ENCODE results near the gene GM2A. TPM values are rescaled to one million over a fixed set of nuclear protein-coding genes. Genes with fewer than 3 reads are reported as not detected.

The GM2A gene
- total and polyA plus RNA-seq, 2 of the 13 experiments (the other 11 are each of a cell fraction or from before 2014, with no cell fraction given): 14.6 to 29.6 TPM

DNA sequence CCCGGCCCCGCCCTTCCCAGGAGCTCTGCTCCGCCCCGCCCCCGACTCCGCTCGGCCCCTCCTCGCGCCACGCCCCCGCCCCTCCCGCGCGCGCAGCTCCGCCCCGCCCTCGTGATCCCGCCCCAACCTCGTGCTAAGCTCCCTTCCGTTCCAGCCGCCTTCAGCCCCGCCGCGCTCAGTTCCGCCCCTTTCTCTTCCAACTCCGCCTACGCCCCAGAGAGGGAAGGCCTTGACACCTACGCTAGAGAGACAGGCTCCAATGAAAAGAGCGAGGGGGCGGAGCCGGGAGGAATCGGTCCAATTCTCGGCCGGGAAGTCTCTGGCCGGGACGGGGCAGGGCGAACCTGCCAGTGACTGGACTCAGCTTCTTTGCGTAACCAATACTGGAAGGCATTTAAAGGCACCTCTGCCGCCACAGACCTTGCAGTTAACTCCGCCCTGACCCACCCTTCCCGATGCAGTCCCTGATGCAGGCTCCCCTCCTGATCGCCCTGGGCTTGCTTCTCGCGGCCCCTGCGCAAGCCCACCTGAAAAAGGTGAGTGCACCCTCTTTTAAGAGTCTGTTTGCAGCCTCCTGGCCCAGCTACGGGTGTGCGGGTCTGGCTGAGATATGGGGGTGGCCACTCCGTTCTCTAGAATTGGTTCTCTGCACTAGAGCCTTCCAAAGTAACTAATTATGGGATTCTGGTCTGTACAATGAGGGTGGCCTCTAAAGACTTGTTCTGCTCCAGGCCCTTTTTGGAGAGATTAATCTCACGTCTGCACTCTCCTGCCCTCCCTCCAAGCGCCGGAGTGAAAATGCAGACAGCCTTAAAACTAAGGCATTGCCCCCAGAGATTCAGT lies at the start of gene GM2A (continued):
- TF ChIP-seq NAIF1 (CRISPR knock-in tag; IDR thresholded peaks at IDR 0.05; ENCODE audit: borderline replicate concordance) (0 out of 2 replicates have a peak, but pooled peaks have one; percentile 14), NCOR1 (IDR thresholded peaks at IDR 0.05; ENCODE audit: borderline replicate concordance, low read length) (no peak), RBFOX2 (IDR thresholded peaks at IDR 0.05; ENCODE audit: low read depth, low read length) (0 out of 2 replicates have a peak, but pooled peaks have one; percentile 49), ARNTL (CRISPR knock-in tag; IDR thresholded peaks at IDR 0.05) (0 out of 2 replicates have a peak, but pooled peaks have one; percentile 11), ELF1 (CRISPR knock-in tag; IDR thresholded peaks at IDR 0.05) (peak; percentile 61; the same call in 1 of the 2 replicates), AHR (CRISPR knock-in tag; IDR thresholded peaks at IDR 0.05) (0 out of 2 replicates have a peak, but pooled peaks have one; percentile 42), SOX6 (IDR thresholded peaks at IDR 0.05) (no peak), SOX6 (CRISPR knock-in tag; IDR thresholded peaks at IDR 0.05) (peak; percentile 47), ZC3H13 (CRISPR knock-in tag; IDR thresholded peaks at IDR 0.05) (peak; percentile 44; the same call in 1 of the 2 replicates), PITX1 (CRISPR knock-in tag; IDR thresholded peaks at IDR 0.05) (peak; percentile 41), POLR2AphosphoS5 (IDR thresholded peaks at IDR 0.05; ENCODE audit: low read depth, low read length) (peak; percentile 92), ZNF367 (CRISPR knock-in tag; IDR thresholded peaks at IDR 0.05; ENCODE audit: borderline replicate concordance) (no peak), ZMAT3 (CRISPR knock-in tag; conservative IDR thresholded peaks at IDR 0.05) (peak; percentile 40; the same call in 1 of the 2 replicates), GABPB1 (CRISPR knock-in tag; IDR thresholded peaks at IDR 0.05) (peak; percentile 72; the same call in 1 of the 2 replicates), FOSL2 (CRISPR knock-in tag; IDR thresholded peaks at IDR 0.05) (peak; percentile 59), SIN3A (IDR thresholded peaks at IDR 0.05; ENCODE audit: borderline replicate concordance, low read depth, low read length) (peak; percentile 82; the same call in 1 of the 2 replicates), TBX3 (IDR thresholded peaks at IDR 0.05; ENCODE audit: borderline replicate concordance) (peak; percentile 89), ZNF761 (CRISPR knock-in tag; conservative IDR thresholded peaks at IDR 0.05) (no peak), SPEN (CRISPR knock-in tag; IDR thresholded peaks at IDR 0.05; ENCODE audit: low read depth) (no peak), SKI (IDR thresholded peaks at IDR 0.05; ENCODE audit: partially characterized antibody) (peak; percentile 28), TAF1 (CRISPR knock-in tag; IDR thresholded peaks at IDR 0.05) (peak; percentile 81), ZNF430 (CRISPR knock-in tag; IDR thresholded peaks at IDR 0.05) (0 out of 2 replicates have a peak, but pooled peaks have one; percentile 28), POLR2G (IDR thresholded peaks at IDR 0.05; ENCODE audit: low read depth, low read length) (peak; percentile 75), RBM39 (IDR thresholded peaks at IDR 0.05; ENCODE audit: low read depth, low read length, poor library complexity, severe bottlenecking) (peak; percentile 33), ZNF441 (CRISPR knock-in tag; IDR thresholded peaks at IDR 0.05; ENCODE audit: borderline replicate concordance) (peak; percentile 13; the same call in 1 of the 2 replicates)
- TF ChIP-seq, protein P1, sequence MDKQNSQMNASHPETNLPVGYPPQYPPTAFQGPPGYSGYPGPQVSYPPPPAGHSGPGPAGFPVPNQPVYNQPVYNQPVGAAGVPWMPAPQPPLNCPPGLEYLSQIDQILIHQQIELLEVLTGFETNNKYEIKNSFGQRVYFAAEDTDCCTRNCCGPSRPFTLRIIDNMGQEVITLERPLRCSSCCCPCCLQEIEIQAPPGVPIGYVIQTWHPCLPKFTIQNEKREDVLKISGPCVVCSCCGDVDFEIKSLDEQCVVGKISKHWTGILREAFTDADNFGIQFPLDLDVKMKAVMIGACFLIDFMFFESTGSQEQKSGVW (CRISPR knock-in tag; IDR thresholded peaks at IDR 0.05; ENCODE audit: borderline replicate concordance): no peak
- TF ChIP-seq, protein P2, sequence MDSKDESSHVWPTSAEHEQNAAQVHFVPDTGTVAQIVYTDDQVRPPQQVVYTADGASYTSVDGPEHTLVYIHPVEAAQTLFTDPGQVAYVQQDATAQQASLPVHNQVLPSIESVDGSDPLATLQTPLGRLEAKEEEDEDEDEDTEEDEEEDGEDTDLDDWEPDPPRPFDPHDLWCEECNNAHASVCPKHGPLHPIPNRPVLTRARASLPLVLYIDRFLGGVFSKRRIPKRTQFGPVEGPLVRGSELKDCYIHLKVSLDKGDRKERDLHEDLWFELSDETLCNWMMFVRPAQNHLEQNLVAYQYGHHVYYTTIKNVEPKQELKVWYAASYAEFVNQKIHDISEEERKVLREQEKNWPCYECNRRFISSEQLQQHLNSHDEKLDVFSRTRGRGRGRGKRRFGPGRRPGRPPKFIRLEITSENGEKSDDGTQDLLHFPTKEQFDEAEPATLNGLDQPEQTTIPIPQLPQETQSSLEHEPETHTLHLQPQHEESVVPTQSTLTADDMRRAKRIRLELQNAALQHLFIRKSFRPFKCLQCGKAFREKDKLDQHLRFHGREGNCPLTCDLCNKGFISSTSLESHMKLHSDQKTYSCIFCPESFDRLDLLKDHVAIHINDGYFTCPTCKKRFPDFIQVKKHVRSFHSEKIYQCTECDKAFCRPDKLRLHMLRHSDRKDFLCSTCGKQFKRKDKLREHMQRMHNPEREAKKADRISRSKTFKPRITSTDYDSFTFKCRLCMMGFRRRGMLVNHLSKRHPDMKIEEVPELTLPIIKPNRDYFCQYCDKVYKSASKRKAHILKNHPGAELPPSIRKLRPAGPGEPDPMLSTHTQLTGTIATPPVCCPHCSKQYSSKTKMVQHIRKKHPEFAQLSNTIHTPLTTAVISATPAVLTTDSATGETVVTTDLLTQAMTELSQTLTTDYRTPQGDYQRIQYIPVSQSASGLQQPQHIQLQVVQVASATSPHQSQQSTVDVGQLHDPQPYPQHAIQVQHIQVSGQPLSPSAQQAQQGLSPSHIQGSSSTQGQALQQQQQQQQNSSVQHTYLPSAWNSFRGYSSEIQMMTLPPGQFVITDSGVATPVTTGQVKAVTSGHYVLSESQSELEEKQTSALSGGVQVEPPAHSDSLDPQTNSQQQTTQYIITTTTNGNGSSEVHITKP (CRISPR knock-in tag; IDR thresholded peaks at IDR 0.05; ENCODE audit: low read depth): peak; percentile 12; the same call in 1 of the 2 replicates
